ENCODE data around the gene MOV10. TPM values are rescaled to one million over a fixed set of nuclear protein-coding genes. Genes with fewer than 3 reads are reported as not detected.

The MOV10 gene
- total and polyA plus RNA-seq, 8 donors: 57.8 to 81.3 (median 71.3) TPM

DNA sequence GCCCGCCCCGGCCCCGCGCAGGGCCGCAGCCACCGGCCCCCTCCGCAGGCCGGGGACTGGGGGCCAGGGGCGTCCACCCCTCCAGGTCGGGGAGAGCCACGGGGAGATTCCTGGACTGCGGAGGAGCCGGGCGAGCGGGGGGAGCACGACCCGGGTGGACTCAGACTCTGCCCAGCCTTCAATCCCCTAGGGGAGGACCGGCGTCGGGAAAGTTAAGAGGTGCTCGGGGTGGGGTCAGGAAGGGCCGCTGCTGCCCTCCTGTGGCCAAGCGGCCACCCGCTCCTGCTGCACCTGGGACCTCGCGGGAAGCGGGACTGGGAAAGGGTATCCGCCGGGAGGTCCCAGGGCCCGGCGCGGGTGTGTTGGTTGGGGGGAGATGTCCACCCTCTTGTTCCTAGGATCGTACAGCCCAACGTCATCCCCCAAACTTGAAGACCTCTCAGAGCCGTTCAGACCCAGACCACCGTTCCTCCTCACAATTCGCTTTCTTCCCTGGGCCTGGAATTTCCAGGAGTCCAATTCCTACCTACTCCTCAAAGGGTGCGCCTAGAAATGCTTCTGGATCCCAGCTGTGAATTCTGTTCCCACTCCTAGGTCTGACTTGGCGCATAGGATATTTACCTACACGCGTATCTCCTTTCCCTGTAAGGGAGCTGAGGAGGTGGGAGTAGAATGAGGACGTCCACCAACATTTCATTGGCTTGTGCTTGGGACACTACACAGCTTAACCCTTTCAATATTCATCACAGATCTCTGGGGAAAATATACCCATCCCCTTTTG is 33.0 kb downstream of the MOV10 start:
- intact Hi-C loops (cut with DNase I): loop anchor here in 1 of 2 donors (10.0 kb wide), 2 partner anchors 83 to 313 kb away; partner anchors contain the start of gene CTTNBP2NL
- peak; percentile 83 to 96 (median 90) for DNase-seq
- Histone ChIP-seq H3K4me3 (peak overlapping the region; percentile 91 to 96), H3K27ac (peak overlapping the region; percentile 87 to 93), H3K36me3 (peaks cover 0 to 8% of the 10 kb centered on the region in 2 donors), H3K9me3 (no peaks in the 10 kb centered on the region), H3K27me3 (peaks cover 0 to 26% of the 10 kb centered on the region in 2 donors), H3K4me1 (peaks cover 29 to 43% of the 10 kb centered on the region in 2 donors)
- ATAC-seq: peak; percentile 83
- peak; percentile 88 to 91 for TF ChIP-seq CTCF (IDR thresholded peaks at IDR 0.05)

DNA sequence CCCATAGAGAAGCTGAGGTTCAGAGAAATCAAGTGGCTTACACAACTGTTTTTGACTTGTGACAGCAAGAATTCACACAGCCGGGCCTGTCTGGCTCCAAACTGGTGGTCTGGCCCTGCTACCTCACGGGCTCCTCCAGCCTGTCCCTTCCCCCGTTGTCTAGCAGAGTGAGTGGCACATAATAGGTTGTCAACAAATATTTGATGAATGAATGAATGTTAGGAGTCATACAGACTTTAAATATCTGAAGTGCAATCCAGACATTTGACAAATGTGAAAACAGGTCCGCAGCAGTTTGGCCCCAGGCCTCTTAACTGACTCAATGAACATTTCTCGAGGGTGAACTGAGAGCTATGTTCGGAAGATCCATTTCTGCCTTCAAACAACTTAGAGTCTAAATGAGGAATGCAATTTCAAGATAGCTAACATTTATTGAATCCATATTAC is 33.6 kb downstream of the MOV10 start:
- Histone ChIP-seq H3K4me3 (no peak overlapping the region), H3K36me3 (peaks cover 0 to 2% of the 10 kb centered on the region in 2 donors), H3K27me3 (peaks cover 0 to 26% of the 10 kb centered on the region in 2 donors), H3K9me3 (no peaks in the 10 kb centered on the region), H3K4me1 (peaks cover 26 to 37% of the 10 kb centered on the region in 2 donors), H3K27ac (no peak overlapping the region)
- intact Hi-C loops (cut with DNase I): loop anchor here in 1 of 2 donors (10.0 kb wide), 2 partner anchors 83 to 313 kb away; partner anchors contain the start of gene CTTNBP2NL
- TF ChIP-seq CTCF (IDR thresholded peaks at IDR 0.05): no peak
- DNase-seq (no peak), ATAC-seq (no peak)

DNA sequence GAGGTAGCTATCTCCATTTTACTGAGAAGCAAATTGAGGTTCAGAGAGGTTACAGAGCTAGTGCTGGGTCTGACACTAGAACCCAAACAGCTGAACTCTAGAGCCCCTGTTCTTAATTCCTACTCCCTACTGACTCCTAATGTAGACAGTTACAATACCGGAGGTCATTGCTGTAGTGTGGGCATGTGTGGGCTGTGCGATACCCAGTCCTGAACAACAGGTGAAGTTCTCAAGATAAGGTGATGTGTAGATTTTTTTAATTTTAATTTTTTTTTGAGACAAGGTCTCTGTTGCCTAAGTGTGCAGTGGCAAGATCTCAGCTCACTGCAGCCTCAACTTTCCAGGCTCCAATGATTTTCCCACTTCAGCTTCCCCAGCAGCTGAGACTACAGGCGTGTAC is 34.0 kb downstream of the MOV10 start:
- Histone ChIP-seq H3K4me1 (peaks cover 26 to 35% of the 10 kb centered on the region in 2 donors), H3K27me3 (peaks cover 0 to 26% of the 10 kb centered on the region in 2 donors), H3K4me3 (no peak overlapping the region), H3K36me3 (no peaks in the 10 kb centered on the region), H3K9me3 (no peaks in the 10 kb centered on the region), H3K27ac (no peak overlapping the region)
- ATAC-seq: no peak
- DNase-seq: no peak
- TF ChIP-seq CTCF (IDR thresholded peaks at IDR 0.05): no peak
- intact Hi-C loops (cut with DNase I): loop anchor here in 1 of 2 donors (10.0 kb wide), 2 partner anchors 84 to 314 kb away; partner anchors contain the start of gene CTTNBP2NL

- Histone ChIP-seq H3K9me3 (no peaks in the 10 kb centered on the region), H3K4me1 (peaks cover 16 to 33% of the 10 kb centered on the region in 2 donors), H3K36me3 (no peaks in the 10 kb centered on the region), H3K4me3 (no peak overlapping the region), H3K27me3 (peaks cover 0 to 37% of the 10 kb centered on the region in 2 donors), H3K27ac (no peak overlapping the region)
- no peak for ATAC-seq
- no peak for TF ChIP-seq CTCF (IDR thresholded peaks at IDR 0.05)
- intact Hi-C loops (cut with DNase I): no loop called here
- DNase-seq: no peak
Measured at GRCh38 chr1:112710159-112710558, 35.7 kb downstream of the MOV10 start.

GRCh38 chr1:112710586-112710985 is 36.1 kb downstream of the MOV10 start:
- Histone ChIP-seq H3K4me1 (peaks cover 12 to 30% of the 10 kb centered on the region in 2 donors), H3K9me3 (no peaks in the 10 kb centered on the region), H3K4me3 (no peak overlapping the region), H3K27ac (no peak overlapping the region), H3K27me3 (peaks cover 0 to 34% of the 10 kb centered on the region in 2 donors), H3K36me3 (no peaks in the 10 kb centered on the region)
- intact Hi-C loops (cut with DNase I): no loop called here
- ATAC-seq (no peak), DNase-seq (no peak)
- TF ChIP-seq CTCF (IDR thresholded peaks at IDR 0.05): no peak

All from left lung (tissue), 10 donors.